ENCODE measurements around the gene TTC39A. TPM values are rescaled to one million over a fixed set of nuclear protein-coding genes. Genes with fewer than 3 reads are reported as not detected.

The TTC39A gene
- total and polyA plus RNA-seq, 4 donors, result 16.6 to 46.8 (median 28.5) TPM

DNA sequence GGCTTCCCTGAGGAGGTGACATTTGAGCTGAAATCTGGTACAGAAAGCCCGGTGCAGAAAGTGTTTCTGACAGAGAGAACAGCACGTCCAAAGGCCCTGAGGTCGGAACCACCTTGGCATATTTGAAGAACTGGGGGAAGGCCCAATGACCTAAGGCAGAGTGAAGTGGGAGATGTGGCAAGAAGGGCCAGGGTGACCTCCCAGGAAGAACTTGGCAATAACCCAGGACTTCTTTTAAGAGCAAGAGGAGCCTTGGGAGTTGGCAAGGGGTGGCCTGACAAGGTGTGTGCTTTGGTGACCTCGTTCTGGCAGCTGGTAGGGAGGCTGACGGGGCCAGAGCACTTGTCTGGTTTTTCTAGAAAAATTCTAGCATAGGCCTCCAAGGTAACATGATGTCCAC lies 23.4 kb downstream of the TTC39A start:
- TF ChIP-seq, protein P1, sequence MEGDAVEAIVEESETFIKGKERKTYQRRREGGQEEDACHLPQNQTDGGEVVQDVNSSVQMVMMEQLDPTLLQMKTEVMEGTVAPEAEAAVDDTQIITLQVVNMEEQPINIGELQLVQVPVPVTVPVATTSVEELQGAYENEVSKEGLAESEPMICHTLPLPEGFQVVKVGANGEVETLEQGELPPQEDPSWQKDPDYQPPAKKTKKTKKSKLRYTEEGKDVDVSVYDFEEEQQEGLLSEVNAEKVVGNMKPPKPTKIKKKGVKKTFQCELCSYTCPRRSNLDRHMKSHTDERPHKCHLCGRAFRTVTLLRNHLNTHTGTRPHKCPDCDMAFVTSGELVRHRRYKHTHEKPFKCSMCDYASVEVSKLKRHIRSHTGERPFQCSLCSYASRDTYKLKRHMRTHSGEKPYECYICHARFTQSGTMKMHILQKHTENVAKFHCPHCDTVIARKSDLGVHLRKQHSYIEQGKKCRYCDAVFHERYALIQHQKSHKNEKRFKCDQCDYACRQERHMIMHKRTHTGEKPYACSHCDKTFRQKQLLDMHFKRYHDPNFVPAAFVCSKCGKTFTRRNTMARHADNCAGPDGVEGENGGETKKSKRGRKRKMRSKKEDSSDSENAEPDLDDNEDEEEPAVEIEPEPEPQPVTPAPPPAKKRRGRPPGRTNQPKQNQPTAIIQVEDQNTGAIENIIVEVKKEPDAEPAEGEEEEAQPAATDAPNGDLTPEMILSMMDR (IDR thresholded peaks at IDR 0.05; ENCODE audit: control extremely low read depth, extremely low read depth), result no peak
- Histone ChIP-seq H3K27ac (ENCODE audit: low read depth in 1 of 2, low read length in 1 of 2) (no peak overlapping the region), H3K4me3 (no peak overlapping the region), H3K9ac (ENCODE audit: insufficient read depth in 1 of 2, low read length in 2 of 2) (no peak overlapping the region), H3K27me3 (ENCODE audit: control insufficient read depth in 3 of 3, insufficient read depth in 3 of 3, low read length in 2 of 3) (no peaks in the 10 kb centered on the region), H3K36me3 (ENCODE audit: control insufficient read depth in 4 of 4, insufficient read depth in 4 of 4, low read length in 4 of 4) (no peaks in the 10 kb centered on the region), H3K9me3 (ENCODE audit: control insufficient read depth in 4 of 4, insufficient read depth in 3 of 4, low read length in 3 of 4) (no peaks in the 10 kb centered on the region), H3K4me1 (ENCODE audit: control insufficient read depth in 5 of 5, insufficient read depth in 5 of 5, low read length in 5 of 5) (peaks cover 0 to 5% (median 0%) of the 10 kb centered on the region in 5 donors)
- ATAC-seq (ENCODE audit: insufficient read depth, low FRiP score) (no peak), DNase-seq (no peak)
- WGBS, 2 donors, result 81 to 93% methylated on average over 5 of the region's 5 CpGs

DNA sequence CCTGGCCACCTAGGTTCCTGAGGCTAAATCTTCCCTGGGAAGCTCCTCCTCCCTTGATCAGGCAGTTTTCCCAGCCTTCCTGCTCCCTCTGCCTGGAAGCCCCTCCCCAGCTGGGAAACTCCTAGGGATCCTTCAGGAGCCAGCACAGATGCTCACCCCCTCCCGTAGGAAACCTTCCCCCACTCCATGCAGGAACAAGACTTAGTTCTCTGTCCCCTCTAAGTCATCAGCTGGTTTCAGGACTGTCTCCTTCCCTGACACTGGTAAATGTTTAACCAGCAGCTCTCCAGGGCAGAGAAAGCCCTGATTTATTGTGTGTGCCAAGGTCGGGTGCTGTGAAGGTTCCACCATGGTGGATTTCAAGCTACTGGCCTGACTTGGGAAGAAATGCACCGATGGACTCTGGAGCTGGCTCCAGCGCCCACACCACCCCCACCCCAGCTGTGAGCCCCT lies 25.0 kb downstream of the TTC39A start:
- no peak for ATAC-seq (ENCODE audit: insufficient read depth, low FRiP score)
- DNase-seq, result no peak

GRCh38 chr1:51304360-51304759 lies 26.0 kb downstream of the TTC39A start:
- Histone ChIP-seq H3K9me3 (ENCODE audit: control insufficient read depth in 4 of 4, insufficient read depth in 3 of 4, low read length in 3 of 4) (no peaks in the 10 kb centered on the region), H3K9ac (ENCODE audit: insufficient read depth in 1 of 2, low read length in 2 of 2) (no peak overlapping the region), H3K4me3 (no peak overlapping the region), H3K27me3 (ENCODE audit: control insufficient read depth in 3 of 3, insufficient read depth in 3 of 3, low read length in 2 of 3) (no peaks in the 10 kb centered on the region), H3K4me1 (ENCODE audit: control insufficient read depth in 5 of 5, insufficient read depth in 5 of 5, low read length in 5 of 5) (peaks cover 0 to 5% (median 0%) of the 10 kb centered on the region in 5 donors), H3K27ac (ENCODE audit: low read depth in 1 of 2, low read length in 1 of 2) (no peak overlapping the region), H3K36me3 (ENCODE audit: control insufficient read depth in 4 of 4, insufficient read depth in 4 of 4, low read length in 4 of 4) (no peaks in the 10 kb centered on the region)
- 30 to 54% methylated on average over 1 of the region's 1 CpG for WGBS, 2 donors
- DNase-seq, result no peak
- TF ChIP-seq, protein P1 (IDR thresholded peaks at IDR 0.05; ENCODE audit: control extremely low read depth, extremely low read depth), result no peak
- ATAC-seq (ENCODE audit: insufficient read depth, low FRiP score), result no peak

More for the DNA sequence above, 25.0 kb downstream of the TTC39A start:
- 71 to 97% methylated on average over 4 of the region's 4 CpGs for WGBS, 2 donors
- TF ChIP-seq, protein P1 (IDR thresholded peaks at IDR 0.05; ENCODE audit: control extremely low read depth, extremely low read depth), result no peak
- Histone ChIP-seq H3K9me3 (ENCODE audit: control insufficient read depth in 4 of 4, insufficient read depth in 3 of 4, low read length in 3 of 4) (no peaks in the 10 kb centered on the region), H3K4me3 (no peak overlapping the region), H3K4me1 (ENCODE audit: control insufficient read depth in 5 of 5, insufficient read depth in 5 of 5, low read length in 5 of 5) (peaks cover 0 to 5% (median 0%) of the 10 kb centered on the region in 5 donors), H3K27ac (ENCODE audit: low read depth in 1 of 2, low read length in 1 of 2) (no peak overlapping the region), H3K9ac (ENCODE audit: insufficient read depth in 1 of 2, low read length in 2 of 2) (no peak overlapping the region), H3K36me3 (ENCODE audit: control insufficient read depth in 4 of 4, insufficient read depth in 4 of 4, low read length in 4 of 4) (no peaks in the 10 kb centered on the region), H3K27me3 (ENCODE audit: control insufficient read depth in 3 of 3, insufficient read depth in 3 of 3, low read length in 2 of 3) (no peaks in the 10 kb centered on the region)

- Histone ChIP-seq H3K36me3 (ENCODE audit: control insufficient read depth in 4 of 4, insufficient read depth in 4 of 4, low read length in 4 of 4) (no peaks in the 10 kb centered on the region), H3K27ac (ENCODE audit: low read depth in 1 of 2, low read length in 1 of 2) (no peak overlapping the region), H3K4me1 (ENCODE audit: control insufficient read depth in 5 of 5, insufficient read depth in 5 of 5, low read length in 5 of 5) (peaks cover 0 to 5% (median 0%) of the 10 kb centered on the region in 5 donors), H3K4me3 (no peak overlapping the region), H3K9me3 (ENCODE audit: control insufficient read depth in 4 of 4, insufficient read depth in 3 of 4, low read length in 3 of 4) (no peaks in the 10 kb centered on the region), H3K27me3 (ENCODE audit: control insufficient read depth in 3 of 3, insufficient read depth in 3 of 3, low read length in 2 of 3) (no peaks in the 10 kb centered on the region), H3K9ac (ENCODE audit: insufficient read depth in 1 of 2, low read length in 2 of 2) (no peak overlapping the region)
- DNase-seq (no peak), ATAC-seq (ENCODE audit: insufficient read depth, low FRiP score) (no peak)
- WGBS, 2 donors, result 29 to 42% methylated on average over 8 of the region's 8 CpGs
- TF ChIP-seq, protein P1 (IDR thresholded peaks at IDR 0.05; ENCODE audit: control extremely low read depth, extremely low read depth), result no peak
Observed at GRCh38 chr1:51303751-51304251, 26.6 kb downstream of the TTC39A start.
